ENCODE results near the gene CCDC74A. TPM values are rescaled to one million over a fixed set of nuclear protein-coding genes. Genes with fewer than 3 reads are reported as not detected.
"Not testable (repeated sequence)": the region's sequence is repeated elsewhere in the genome, so short reads cannot be mapped to it uniquely, and the experiment has no call there.

The CCDC74A gene
- total RNA-seq, 1 donor from 2014 or later: 1.5 TPM

- H3K27me3 Mint-ChIP-seq; intact Hi-C loops (cut with micrococcal nuclease); H3K9me3 Mint-ChIP-seq; H3K27ac Mint-ChIP-seq; H3K4me3 Mint-ChIP-seq; DNase-seq; H3K36me3 Mint-ChIP-seq (ENCODE audit: low read depth): not testable (repeated sequence)
- H3K4me1 Mint-ChIP-seq: peaks cover 11% of the 10 kb centered on the region
These were observed 2.3 kb downstream of the CCDC74A start for GRCh38 chr2:131529864-131530445.

- peaks cover 11% of the 10 kb centered on the region for H3K4me1 Mint-ChIP-seq
- H3K27ac Mint-ChIP-seq; H3K4me3 Mint-ChIP-seq; DNase-seq; H3K27me3 Mint-ChIP-seq; H3K36me3 Mint-ChIP-seq (ENCODE audit: low read depth); intact Hi-C loops (cut with micrococcal nuclease); H3K9me3 Mint-ChIP-seq: not testable (repeated sequence)
These were observed 3.1 kb downstream of the CCDC74A start for GRCh38 chr2:131530626-131531344.

- H3K9me3 Mint-ChIP-seq; H3K4me3 Mint-ChIP-seq; DNase-seq; H3K27ac Mint-ChIP-seq; H3K27me3 Mint-ChIP-seq; H3K36me3 Mint-ChIP-seq (ENCODE audit: low read depth); intact Hi-C loops (cut with micrococcal nuclease): not testable (repeated sequence)
- H3K4me1 Mint-ChIP-seq: peaks cover 11% of the 10 kb centered on the region
These were observed 4.0 kb downstream of the CCDC74A start for GRCh38 chr2:131531547-131532185.

GRCh38 chr2:131532723-131533608, 5.3 kb downstream of the CCDC74A start:
- H3K9me3 Mint-ChIP-seq; H3K27ac Mint-ChIP-seq; H3K4me3 Mint-ChIP-seq; intact Hi-C loops (cut with micrococcal nuclease); H3K27me3 Mint-ChIP-seq; H3K4me1 Mint-ChIP-seq; H3K36me3 Mint-ChIP-seq (ENCODE audit: low read depth); DNase-seq: not testable (repeated sequence)

- H3K36me3 Mint-ChIP-seq (ENCODE audit: low read depth); H3K9me3 Mint-ChIP-seq; H3K4me1 Mint-ChIP-seq; DNase-seq; intact Hi-C loops (cut with micrococcal nuclease); H3K4me3 Mint-ChIP-seq; H3K27ac Mint-ChIP-seq; H3K27me3 Mint-ChIP-seq: not testable (repeated sequence)
These were observed 6.1 kb downstream of the CCDC74A start for GRCh38 chr2:131533609-131534316.

DNA sequence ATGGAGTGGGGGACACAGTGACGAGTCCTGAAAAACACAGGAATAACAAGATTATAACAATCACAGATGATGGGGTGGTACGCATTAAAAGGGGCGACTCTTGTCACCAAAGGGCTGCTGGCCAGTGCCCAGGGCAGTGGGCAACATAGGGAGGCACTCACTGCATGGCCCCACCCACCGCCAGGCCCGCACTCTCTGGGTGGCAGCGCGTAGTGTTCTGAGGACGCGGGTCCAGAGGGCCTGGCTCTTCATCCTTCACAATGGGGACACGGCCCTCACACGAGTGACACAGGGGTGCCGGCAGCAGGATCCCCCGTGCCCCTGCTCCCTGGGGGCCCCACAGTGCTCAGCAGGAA, 6.6 kb downstream of the CCDC74A start:
- not testable (repeated sequence) for DNase-seq; H3K36me3 Mint-ChIP-seq (ENCODE audit: low read depth)

DNA sequence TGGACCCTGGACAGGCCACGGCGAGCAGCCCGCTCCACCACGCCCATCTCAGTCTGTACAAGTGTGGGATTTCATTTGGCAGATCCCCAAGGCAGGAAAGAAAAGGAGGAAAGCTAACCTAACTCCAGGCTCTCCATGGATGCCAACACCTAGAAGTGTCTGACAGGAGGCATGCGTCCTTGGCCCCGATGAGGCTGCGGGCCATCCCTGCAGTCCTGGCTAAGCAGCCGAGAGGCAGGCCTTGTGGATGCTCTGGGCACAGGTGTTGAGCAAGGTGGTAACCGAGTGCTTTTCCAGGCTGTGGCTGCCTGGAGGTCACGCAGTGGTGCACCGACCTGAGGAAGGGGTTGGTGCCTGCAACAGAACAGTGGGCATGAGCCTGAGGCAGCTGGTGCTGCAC, 7.3 kb downstream of the CCDC74A start:
- H3K4me1 Mint-ChIP-seq; H3K4me3 Mint-ChIP-seq; intact Hi-C loops (cut with micrococcal nuclease); DNase-seq; H3K9me3 Mint-ChIP-seq; H3K27me3 Mint-ChIP-seq; H3K27ac Mint-ChIP-seq; H3K36me3 Mint-ChIP-seq (ENCODE audit: low read depth): not testable (repeated sequence)

More for the DNA sequence above, 6.6 kb downstream of the CCDC74A start:
- H3K27ac Mint-ChIP-seq; H3K4me3 Mint-ChIP-seq; H3K27me3 Mint-ChIP-seq; H3K4me1 Mint-ChIP-seq; intact Hi-C loops (cut with micrococcal nuclease); H3K9me3 Mint-ChIP-seq: not testable (repeated sequence)

- no peak overlapping the region for H3K4me3 Mint-ChIP-seq
- intact Hi-C loops (cut with micrococcal nuclease): no loop called here
- H3K27ac Mint-ChIP-seq: no peak overlapping the region
- no peaks in the 10 kb centered on the region for H3K9me3 Mint-ChIP-seq
- no peaks in the 10 kb centered on the region for H3K4me1 Mint-ChIP-seq
- DNase-seq: peak; percentile 49
- H3K36me3 Mint-ChIP-seq (ENCODE audit: low read depth): no peaks in the 10 kb centered on the region
- peaks cover 5% of the 10 kb centered on the region for H3K27me3 Mint-ChIP-seq
These were observed 7.8 kb downstream of the CCDC74A start for GRCh38 chr2:131535526-131535925.

DNA sequence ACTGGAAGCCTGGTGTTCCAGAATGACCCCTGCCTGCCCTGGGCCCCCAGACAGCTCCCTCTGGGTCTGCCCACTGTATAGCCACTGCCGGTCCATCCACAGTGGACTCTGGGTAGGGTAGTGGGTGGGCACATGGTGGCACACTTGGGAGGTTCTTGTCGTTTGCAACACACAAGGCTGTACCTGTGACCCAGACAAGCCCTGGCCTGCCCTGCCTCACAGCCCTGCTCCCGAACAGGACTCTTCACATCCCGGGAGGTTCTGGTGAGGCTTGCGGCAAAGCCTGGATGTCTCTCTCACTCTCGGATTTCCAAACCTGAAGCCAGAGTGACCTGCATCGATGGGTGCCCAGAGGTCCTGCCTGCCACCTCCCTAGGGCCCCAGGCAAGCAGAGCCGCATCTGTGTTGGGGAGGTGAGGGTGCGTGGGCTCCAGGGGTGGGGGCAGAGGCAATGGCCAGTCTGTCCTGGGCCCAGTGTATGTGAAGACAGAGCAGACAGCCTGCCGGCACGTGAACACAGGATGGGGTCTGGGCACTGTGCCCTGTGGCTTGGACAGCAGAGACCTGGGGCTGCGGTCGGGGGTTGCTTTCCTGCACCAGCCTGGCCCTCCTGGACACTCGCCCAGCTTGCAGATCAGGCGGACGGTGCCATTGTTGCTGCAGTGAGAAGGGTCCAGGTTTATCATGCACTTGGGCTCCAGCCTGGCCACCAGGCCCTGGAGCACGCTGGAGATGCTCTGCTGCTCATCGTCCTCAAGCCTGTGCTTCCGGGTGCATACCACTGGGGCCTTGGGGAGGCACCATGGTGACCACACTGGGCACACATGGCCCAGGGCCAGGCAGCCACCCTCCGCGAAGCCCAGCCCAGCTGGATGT, 8.5 kb downstream of the CCDC74A start:
- H3K27me3 Mint-ChIP-seq; H3K4me3 Mint-ChIP-seq; H3K27ac Mint-ChIP-seq; H3K36me3 Mint-ChIP-seq (ENCODE audit: low read depth); H3K4me1 Mint-ChIP-seq; intact Hi-C loops (cut with micrococcal nuclease); H3K9me3 Mint-ChIP-seq: not testable (repeated sequence)
- DNase-seq: peak; percentile 41

DNA sequence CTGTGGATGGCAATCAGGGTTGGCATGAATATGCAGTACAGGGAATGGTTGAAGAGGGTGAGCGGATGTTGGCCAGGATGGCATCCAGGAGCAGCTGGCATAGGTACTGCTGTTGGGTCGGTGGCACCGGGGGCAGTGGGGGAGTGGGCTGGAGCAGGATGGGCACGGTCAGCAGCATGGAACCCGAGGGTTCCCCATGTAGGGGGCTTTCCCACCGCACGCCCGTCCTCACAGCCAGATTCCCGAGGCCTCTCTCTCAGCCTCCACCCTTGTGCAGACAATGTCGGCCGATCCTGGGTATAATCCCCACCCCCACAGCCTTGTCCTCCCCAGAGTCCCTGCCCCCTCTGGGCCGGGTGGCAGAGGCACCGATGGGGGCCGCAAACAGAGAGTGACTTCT, 9.2 kb downstream of the CCDC74A start:
- H3K27me3 Mint-ChIP-seq; intact Hi-C loops (cut with micrococcal nuclease); H3K9me3 Mint-ChIP-seq; H3K36me3 Mint-ChIP-seq (ENCODE audit: low read depth); H3K4me1 Mint-ChIP-seq; H3K27ac Mint-ChIP-seq; H3K4me3 Mint-ChIP-seq; DNase-seq: not testable (repeated sequence)

DNA sequence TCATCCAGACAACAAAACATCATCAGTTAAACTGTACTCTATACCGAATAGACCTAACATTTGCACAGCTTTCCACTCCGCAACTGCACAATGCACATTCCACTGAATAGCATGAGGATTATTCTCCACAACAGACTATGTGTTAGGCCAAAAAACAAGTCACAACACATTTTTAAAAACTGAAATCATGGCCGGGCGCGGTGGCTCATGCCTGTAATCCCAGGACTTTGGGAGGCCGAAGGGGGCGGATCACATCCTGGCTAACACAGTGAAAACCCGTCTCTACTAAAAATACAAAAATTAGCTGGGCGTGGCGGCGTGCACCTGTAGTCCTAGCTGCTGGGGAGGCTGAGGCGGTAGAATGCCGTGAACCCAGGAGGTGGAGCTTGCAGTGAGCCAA, 11.2 kb downstream of the CCDC74A start:
- H3K27me3 Mint-ChIP-seq; H3K9me3 Mint-ChIP-seq; intact Hi-C loops (cut with micrococcal nuclease); H3K36me3 Mint-ChIP-seq (ENCODE audit: low read depth); H3K4me3 Mint-ChIP-seq; H3K4me1 Mint-ChIP-seq; H3K27ac Mint-ChIP-seq: not testable (repeated sequence)
- DNase-seq: peak; percentile 27

DNA sequence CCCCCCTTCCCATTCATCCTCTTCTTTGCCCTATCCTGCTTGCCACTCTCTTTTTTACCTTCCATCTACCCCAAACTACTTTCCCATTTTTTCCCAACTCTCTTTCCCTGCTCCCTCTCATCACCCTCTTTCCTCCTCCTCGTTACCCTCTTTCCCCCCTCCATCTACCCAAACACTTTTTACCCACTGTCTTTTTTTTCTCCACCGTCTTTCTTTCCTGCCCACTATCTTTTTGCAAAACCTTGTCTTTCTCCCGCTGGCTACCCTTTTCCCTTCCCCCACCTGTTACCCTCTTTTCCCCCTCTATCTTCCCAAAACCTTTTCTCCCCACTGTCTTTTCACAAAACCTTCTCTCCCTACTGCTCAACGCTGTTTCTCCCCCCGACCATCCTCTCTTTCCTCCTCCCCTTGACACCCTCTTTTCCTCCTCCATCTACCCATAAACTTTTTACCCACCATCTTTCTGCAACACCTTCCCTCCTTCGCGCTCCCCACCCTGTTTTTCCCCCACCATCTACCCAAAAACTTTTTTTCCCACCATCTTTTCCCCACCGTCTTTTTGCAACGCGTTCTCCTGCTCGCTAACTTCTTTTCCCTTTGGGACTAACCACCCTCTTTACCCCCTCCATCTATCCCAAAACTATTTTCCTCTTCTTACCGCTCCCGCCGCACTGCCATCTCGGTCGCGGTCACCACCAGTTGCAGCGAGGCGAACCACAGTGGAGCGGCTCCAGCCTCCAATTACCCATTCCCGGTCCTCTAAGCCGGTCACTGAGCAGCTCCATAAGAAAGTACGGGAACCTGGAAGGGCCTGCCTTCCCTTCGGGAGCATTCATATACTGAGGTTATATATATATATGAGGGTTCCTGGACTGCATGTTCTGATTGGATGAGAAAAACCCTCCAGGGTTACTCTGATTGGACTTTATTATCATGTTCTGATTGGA, 15.0 kb downstream of the CCDC74A start:
- DNase-seq: no peak
- H3K27me3 Mint-ChIP-seq: peaks cover 11% of the 10 kb centered on the region
- no peaks in the 10 kb centered on the region for H3K4me1 Mint-ChIP-seq
- H3K4me3 Mint-ChIP-seq: no peak overlapping the region
- no peak overlapping the region for H3K27ac Mint-ChIP-seq
- no peaks in the 10 kb centered on the region for H3K9me3 Mint-ChIP-seq
- H3K36me3 Mint-ChIP-seq (ENCODE audit: low read depth): no peaks in the 10 kb centered on the region
- intact Hi-C loops (cut with micrococcal nuclease): no loop called here

All from activated CD4-positive, alpha-beta T cell treated with anti-CD3 and anti-CD28 coated beads, Interleukin-2, amount 10 ng/mL, durations not matched to agents 24 days and 14 days (primary cell).